SU-DHL-6 (cell line): ENCODE measurements around the gene TEX264.

Experiments used
- H2AFZ ChIP-seq: fragments of 200-600 bp; sonication (generic); 2 replicates; pipeline ENCODE4 v1.6.1; 2014; ENCODE audit warnings: low read depth, mild to moderate bottlenecking, moderate library complexity, mixed read lengths, antibody characterized with exemption, low read length; ENCODE audit not compliant: severe bottlenecking
- H3F3A ChIP-seq: fragments of 200-600 bp; shearing (Covaris generic); 2 replicates; pipeline ENCODE4 v1.6.0; 2016; ENCODE audit warnings: antibody characterized with exemption, mild to moderate bottlenecking; ENCODE audit not compliant: insufficient read depth
- H3K27ac ChIP-seq: fragments of 200-600 bp; sonication (generic); 2 replicates; pipeline ENCODE4 v1.5.1; 2016; ENCODE audit warnings: low read depth, mild to moderate bottlenecking, low read length, moderate library complexity, mixed read lengths
- H3K27me3 ChIP-seq: fragments of 200-600 bp; sonication (generic), shearing (Covaris generic); 2 replicates; pipeline ENCODE4 v1.6.0; 2014; ENCODE audit warnings: mild to moderate bottlenecking, low read length
- H3K36me3 ChIP-seq: fragments of 200-600 bp; sonication (generic); 2 replicates; pipeline ENCODE4 v1.6.1; 2014; ENCODE audit warnings: mild to moderate bottlenecking, low read length, mixed read lengths
- H3K4me2 ChIP-seq: fragments of 300-600, 200-600 bp; shearing (Covaris generic), sonication (generic); 2 replicates; pipeline ENCODE4 v1.6.0; 2014; ENCODE audit warnings: low read length, low read depth, mild to moderate bottlenecking; ENCODE audit not compliant: poor library complexity, severe bottlenecking
- H3K4me3 ChIP-seq: fragments of 200-600 bp; sonication (generic); 2 replicates; pipeline ENCODE4 v1.5.1; 2014; ENCODE audit warnings: antibody characterized with exemption, low read length, mild to moderate bottlenecking, mixed read lengths; ENCODE audit not compliant: insufficient read depth, poor library complexity, severe bottlenecking
- H3K79me2 ChIP-seq: fragments of 200-600 bp; sonication (generic); 2 replicates; pipeline ENCODE4 v1.6.1; 2014; ENCODE audit warnings: mild to moderate bottlenecking, low read length, moderate library complexity; ENCODE audit not compliant: insufficient read depth
- H3K9ac ChIP-seq: fragments of 200-600 bp; sonication (generic); 2 replicates; pipeline ENCODE4 v1.7.0; 2014; ENCODE audit warnings: mild to moderate bottlenecking, low read length
- H3K9me2 ChIP-seq: fragments of 200-600 bp; sonication (generic); replicated peaks from 2 replicates; pipeline ENCODE4 v1.6.1; 2014; ENCODE audit warnings: low read length; ENCODE audit not compliant: insufficient read depth
- H3K9me3 ChIP-seq: fragments of 200-600 bp; sonication (generic); 2 replicates; pipeline ENCODE4 v1.6.1; 2014; ENCODE audit warnings: low read length, mixed read lengths; ENCODE audit not compliant: insufficient read depth
- H4K20me1 ChIP-seq: fragments of 200-600 bp; sonication (generic); 2 replicates; pipeline ENCODE4 v1.6.1; 2014; ENCODE audit warnings: low read depth, mild to moderate bottlenecking, antibody characterized with exemption, low read length, moderate library complexity, mixed read lengths
- EZH2phosphoT487 ChIP-seq: fragments of 200-600 bp; sonication (generic), shearing (Covaris generic); conservative IDR thresholded peaks from 2 replicates; pipeline ENCODE4 v1.6.1; 2018; ENCODE audit warnings: mild to moderate bottlenecking, antibody characterized with exemption, low read length, moderate library complexity, mixed read lengths
- TF ChIP-seq, protein P1 (sequence below): fragments of 200-600 bp; sonication (generic); IDR thresholded peaks from one replicate; pipeline ENCODE4 v1.5.1; 2017; ENCODE audit warnings: antibody characterized with exemption, mild to moderate bottlenecking, low read length, moderate library complexity; ENCODE audit not compliant: insufficient read depth, poor library complexity, severe bottlenecking

The TEX264 gene

DNA sequence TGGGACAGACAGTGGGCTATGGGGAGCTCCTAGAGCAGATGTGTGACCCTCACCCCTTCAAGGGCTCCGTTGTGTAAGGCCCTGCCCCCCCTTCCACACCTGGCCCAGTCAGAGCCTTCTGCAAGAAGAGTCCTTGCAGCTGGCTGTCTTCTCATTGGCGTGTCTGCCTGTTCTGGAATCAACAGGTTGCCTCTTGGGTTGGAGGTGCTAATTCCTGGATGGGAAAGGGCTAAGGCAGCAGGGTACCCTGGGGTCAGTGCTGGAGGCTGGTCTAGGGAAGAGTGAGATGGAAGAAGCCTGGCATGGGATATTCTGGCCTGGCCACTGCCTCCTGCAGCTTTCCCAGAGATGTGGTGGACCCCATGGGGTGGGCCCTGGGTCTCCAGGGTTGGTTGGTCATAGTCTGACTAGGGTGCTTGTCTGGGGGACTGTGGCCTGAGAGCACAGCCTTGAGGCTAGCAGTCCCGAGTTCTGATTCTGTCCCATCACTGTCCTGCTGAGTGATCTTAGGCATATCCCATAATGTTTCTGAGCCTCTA, 5.1 kb downstream of the TEX264 start:
- no peaks in the 10 kb centered on the region for H3K27me3 ChIP-seq
- no peak overlapping the region for H3K4me2 ChIP-seq
- peaks cover 13% of the 10 kb centered on the region for H3F3A ChIP-seq
- TF ChIP-seq, protein P1, sequence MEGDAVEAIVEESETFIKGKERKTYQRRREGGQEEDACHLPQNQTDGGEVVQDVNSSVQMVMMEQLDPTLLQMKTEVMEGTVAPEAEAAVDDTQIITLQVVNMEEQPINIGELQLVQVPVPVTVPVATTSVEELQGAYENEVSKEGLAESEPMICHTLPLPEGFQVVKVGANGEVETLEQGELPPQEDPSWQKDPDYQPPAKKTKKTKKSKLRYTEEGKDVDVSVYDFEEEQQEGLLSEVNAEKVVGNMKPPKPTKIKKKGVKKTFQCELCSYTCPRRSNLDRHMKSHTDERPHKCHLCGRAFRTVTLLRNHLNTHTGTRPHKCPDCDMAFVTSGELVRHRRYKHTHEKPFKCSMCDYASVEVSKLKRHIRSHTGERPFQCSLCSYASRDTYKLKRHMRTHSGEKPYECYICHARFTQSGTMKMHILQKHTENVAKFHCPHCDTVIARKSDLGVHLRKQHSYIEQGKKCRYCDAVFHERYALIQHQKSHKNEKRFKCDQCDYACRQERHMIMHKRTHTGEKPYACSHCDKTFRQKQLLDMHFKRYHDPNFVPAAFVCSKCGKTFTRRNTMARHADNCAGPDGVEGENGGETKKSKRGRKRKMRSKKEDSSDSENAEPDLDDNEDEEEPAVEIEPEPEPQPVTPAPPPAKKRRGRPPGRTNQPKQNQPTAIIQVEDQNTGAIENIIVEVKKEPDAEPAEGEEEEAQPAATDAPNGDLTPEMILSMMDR: no peak
- no peak for TF ChIP-seq EZH2phosphoT487
- no peak overlapping the region for H3K4me3 ChIP-seq
- no peaks in the 10 kb centered on the region for H3K9me2 ChIP-seq
- H3K9ac ChIP-seq: no peak overlapping the region
- no peaks in the 10 kb centered on the region for H4K20me1 ChIP-seq
- H3K36me3 ChIP-seq: no peaks in the 10 kb centered on the region
- no peaks in the 10 kb centered on the region for H3K9me3 ChIP-seq
- H2AFZ ChIP-seq: no peak overlapping the region
- H3K79me2 ChIP-seq: no peaks in the 10 kb centered on the region
- H3K27ac ChIP-seq: no peak overlapping the region

DNA sequence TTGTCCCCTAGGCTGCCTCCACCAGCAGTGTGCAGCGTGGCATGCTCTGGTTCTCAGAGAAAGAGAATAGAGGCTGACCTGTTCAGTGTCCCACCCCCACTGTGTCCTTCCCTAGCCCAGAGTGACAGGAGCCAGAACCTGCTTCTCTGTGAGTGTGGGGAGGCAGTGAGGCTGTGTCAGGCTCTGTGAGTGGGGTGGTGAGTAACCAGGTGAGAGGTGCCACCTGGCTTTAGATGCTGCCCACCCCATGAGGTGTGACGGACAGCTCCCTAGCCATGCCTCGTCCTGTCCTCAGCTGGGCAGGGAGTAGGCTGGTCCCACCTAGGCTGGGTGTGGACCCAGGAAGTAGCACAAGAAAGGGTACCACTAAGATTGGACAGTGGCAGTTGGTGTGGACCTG, 6.3 kb downstream of the TEX264 start:
- TF ChIP-seq, protein P1: no peak
- TF ChIP-seq EZH2phosphoT487: no peak
- no peak overlapping the region for H2AFZ ChIP-seq
- H3K27ac ChIP-seq: no peak overlapping the region
- no peaks in the 10 kb centered on the region for H4K20me1 ChIP-seq
- H3K9me2 ChIP-seq: no peaks in the 10 kb centered on the region
- peaks cover 2% of the 10 kb centered on the region; the same call in 1 of the 2 replicates for H3K79me2 ChIP-seq
- no peaks in the 10 kb centered on the region for H3K9me3 ChIP-seq
- H3K9ac ChIP-seq: no peak overlapping the region
- peaks cover 12% of the 10 kb centered on the region for H3F3A ChIP-seq
- no peaks in the 10 kb centered on the region for H3K36me3 ChIP-seq
- H3K4me3 ChIP-seq: no peak overlapping the region
- no peaks in the 10 kb centered on the region for H3K27me3 ChIP-seq
- H3K4me2 ChIP-seq: no peak overlapping the region

DNA sequence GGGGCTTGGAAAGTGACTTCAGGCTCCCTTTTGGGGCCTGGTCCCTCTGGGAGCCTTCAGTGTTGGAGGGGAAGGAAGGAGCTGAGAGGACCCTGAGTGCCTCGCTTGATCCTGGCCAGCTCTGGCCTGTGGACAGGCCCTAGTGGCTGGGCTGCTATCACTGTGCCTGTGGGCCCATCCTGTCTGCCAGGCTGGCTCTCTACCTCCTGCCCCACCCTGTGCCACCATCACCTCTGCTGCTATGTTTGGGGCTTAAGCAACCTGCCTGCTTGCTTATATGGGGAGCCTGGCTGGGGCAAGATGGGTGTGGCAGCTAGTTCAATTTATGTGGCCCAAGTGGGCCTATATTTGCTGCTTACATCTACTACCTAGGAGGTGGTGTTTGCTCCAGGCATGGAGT, 7.1 kb downstream of the TEX264 start:
- Histone ChIP-seq H3K9ac (no peak overlapping the region), H3K36me3 (no peaks in the 10 kb centered on the region), H3F3A (0 out of 2 replicates have a peak, but pooled peaks cover 4% of the 10 kb centered on the region), H4K20me1 (no peaks in the 10 kb centered on the region), H3K4me3 (no peak overlapping the region), H2AFZ (no peak overlapping the region), H3K9me3 (no peaks in the 10 kb centered on the region), H3K79me2 (peaks cover 7% of the 10 kb centered on the region; the same call in 1 of the 2 replicates), H3K9me2 (no peaks in the 10 kb centered on the region), H3K27ac (no peak overlapping the region), H3K4me2 (no peak overlapping the region), H3K27me3 (no peaks in the 10 kb centered on the region)
- TF ChIP-seq, protein P1: no peak
- TF ChIP-seq EZH2phosphoT487: no peak
